Hepatocyte (in vitro differentiated cells): ENCODE results near the gene L3MBTL3.

Source experiments
- CTCF ChIP-seq: fragments of 200-600 bp; sonication (generic); IDR thresholded peaks from 2 replicates; pipeline ENCODE4 v1.5.1; 2016; ENCODE audit warnings: antibody characterized with exemption, mild to moderate bottlenecking; ENCODE audit not compliant: poor library complexity
- EZH2 ChIP-seq: fragments of 200-600 bp; sonication (generic); IDR thresholded peaks from 2 replicates; pipeline ENCODE4 v1.6.1; 2016; ENCODE audit warnings: antibody characterized with exemption, mild to moderate bottlenecking, borderline replicate concordance
- EZH2phosphoT487 ChIP-seq: fragments of 200-600 bp; sonication (generic); IDR thresholded peaks from one replicate; pipeline ENCODE4 v1.6.1; 2018; ENCODE audit warnings: antibody characterized with exemption, mild to moderate bottlenecking, low read depth, moderate library complexity; ENCODE audit not compliant: unreplicated experiment, severe bottlenecking

- TF ChIP-seq EZH2phosphoT487 (no peak), CTCF (no peak), EZH2 (no peak)
Measured at GRCh38 chr6:130122243-130122642, 103.9 kb downstream of the L3MBTL3 start.
